CD14-positive monocyte (primary cell): ENCODE results near the gene SELENOP. TPM values are rescaled to one million over a fixed set of nuclear protein-coding genes. Genes with fewer than 3 reads are reported as not detected.
"Not testable (repeated sequence)": the region's sequence is repeated elsewhere in the genome, so short reads cannot be mapped to it uniquely, and the experiment has no call there.

Experiments used
- DNase-seq, 3 donors: peaks; one replicate each; pipeline ENCODE4 v3.0.0-alpha.2; 2011 to 2022
- H2AFZ ChIP-seq: 2 replicates; pipeline ENCODE4 v1.6.0; 2012; ENCODE audit warnings: mild to moderate bottlenecking, low read depth, low read length, inconsistent platforms; ENCODE audit not compliant: insufficient read depth, poor library complexity, severe bottlenecking
- H3K27ac ChIP-seq, 2 donors: 1 replicate in 1 of 2; 2 replicates in 1 of 2; pipeline ENCODE4 v1.5.1; 2012 to 2013; ENCODE audit warnings: low read length in 2 of 2, control low read depth in 1 of 2, inconsistent platforms in 1 of 2, low read depth in 1 of 2, mild to moderate bottlenecking in 1 of 2
- H3K27me3 ChIP-seq, 2 donors: one replicate each; pipeline versions ENCODE4 v1.6.0 to v1.6.1; 2011 to 2013; ENCODE audit warnings: low read length in 2 of 2; ENCODE audit not compliant: control insufficient read depth in 2 of 2, insufficient read depth in 2 of 2
- H3K36me3 ChIP-seq, 2 donors: replicated peaks in 1 of 2; 1 replicate in 1 of 2; 2 replicates in 1 of 2; pipeline versions ENCODE4 v1.5.1 to v1.6.1; 2012 to 2013; ENCODE audit warnings: low read length in 2 of 2, control low read depth in 1 of 2, inconsistent platforms in 1 of 2, mild to moderate bottlenecking in 1 of 2; ENCODE audit not compliant: insufficient read depth in 2 of 2, control insufficient read depth in 1 of 2
- H3K4me1 ChIP-seq, 2 donors: 1 replicate in 1 of 2; 2 replicates in 1 of 2; pipeline versions ENCODE4 v1.5.1 to v1.6.1; 2012 to 2013; ENCODE audit warnings: low read length in 2 of 2, control low read depth in 1 of 2, inconsistent platforms in 1 of 2, mild to moderate bottlenecking in 1 of 2, moderate library complexity in 1 of 2; ENCODE audit not compliant: insufficient read depth in 2 of 2, control insufficient read depth in 1 of 2
- H3K4me2 ChIP-seq: replicated peaks from 2 replicates; pipeline ENCODE3; 2012; ENCODE audit warnings: low read length, moderate library complexity, mild to moderate bottlenecking; ENCODE audit not compliant: poor library complexity, severe bottlenecking; ENCODE audit errors: extremely low read depth
- H3K4me3 ChIP-seq, 3 experiments: fragments of 200-600 bp in 1 of 3; sonication (generic) in 1 of 3; replicated peaks in 1 of 3; 1 replicate in 2 of 3; 2 replicates in 1 of 3; pipeline ENCODE4 v1.5.1; 2011 to 2013; ENCODE audit warnings: low read length in 3 of 3, mild to moderate bottlenecking in 3 of 3, control low read depth in 2 of 3, low read depth in 2 of 3, inconsistent platforms in 1 of 3, moderate library complexity in 1 of 3
- H3K79me2 ChIP-seq: 2 replicates; pipeline ENCODE4 v1.6.0; 2012; ENCODE audit warnings: mild to moderate bottlenecking, control low read depth, inconsistent platforms, low read length, moderate library complexity; ENCODE audit not compliant: insufficient read depth
- H3K9ac ChIP-seq: 2 replicates; pipeline ENCODE4 v1.6.0; 2017; ENCODE audit warnings: low read length, mild to moderate bottlenecking; ENCODE audit not compliant: insufficient read depth, poor library complexity, severe bottlenecking
- H3K9me3 ChIP-seq, 2 donors: replicated peaks in 1 of 2; 1 replicate in 1 of 2; 2 replicates in 1 of 2; pipeline versions ENCODE4 v1.5.1 to v1.6.1; 2012 to 2013; ENCODE audit warnings: low read length in 2 of 2, control low read depth in 1 of 2; ENCODE audit not compliant: control insufficient read depth in 1 of 2, insufficient read depth in 1 of 2
- H4K20me1 ChIP-seq: 2 replicates; pipeline ENCODE4 v1.6.0; 2012; ENCODE audit warnings: mild to moderate bottlenecking, low read length, control low read depth, moderate library complexity; ENCODE audit not compliant: insufficient read depth
- H3K27ac Mint-ChIP-seq, 7 donors: one replicate each; pipeline ENCODE4 v1.8.0; 2020; ENCODE audit warnings: mild to moderate bottlenecking in 7 of 7, mixed read lengths in 7 of 7, moderate library complexity in 6 of 7, inconsistent platforms in 2 of 7
- H3K27me3 Mint-ChIP-seq, 3 donors: one replicate each; pipeline ENCODE4 v1.8.0; 2021 to 2022; ENCODE audit warnings: low read depth in 3 of 3, mild to moderate bottlenecking in 3 of 3, mixed read lengths in 3 of 3, moderate library complexity in 3 of 3, inconsistent platforms in 1 of 3
- H3K36me3 Mint-ChIP-seq, 2 donors: one replicate each; pipeline ENCODE4 v1.8.0; 2020; ENCODE audit warnings: mixed read lengths in 2 of 2, inconsistent platforms in 1 of 2, mild to moderate bottlenecking in 1 of 2
- H3K4me1 Mint-ChIP-seq: one replicate; pipeline ENCODE4 v1.8.0; 2020; ENCODE audit warnings: mild to moderate bottlenecking, mixed read lengths
- H3K4me3 Mint-ChIP-seq, 2 donors: one replicate each; pipeline ENCODE4 v1.8.0; 2020; ENCODE audit warnings: mild to moderate bottlenecking in 2 of 2, mixed read lengths in 2 of 2, moderate library complexity in 1 of 2
- H3K9me3 Mint-ChIP-seq, 7 donors: one replicate each; pipeline ENCODE4 v1.8.0; 2020 to 2022; ENCODE audit warnings: mixed read lengths in 7 of 7, mild to moderate bottlenecking in 6 of 7, moderate library complexity in 6 of 7, inconsistent platforms in 2 of 7
- WGBS: methylation state at CpG from one replicate; pipeline ENCODE4 v1.1.5; 2013; ENCODE audit warnings: missing lambda C conversion rate; ENCODE audit not compliant: insufficient coverage; 5-methylcytosine and 5-hydroxymethylcytosine counted together
- intact Hi-C, 2 donors: fragments of 100-400 bp; cut with micrococcal nuclease; formaldehyde crosslinking; loops; one replicate each; pipeline versions ENCODE4 v1.15.0 to v1.15.1; 2023
- polyA plus RNA-seq, 3 donors: library from polyadenylated mRNA; depleted of rRNA in 1 of 3; unstranded in 2 of 3; stranded (reverse) in 1 of 3; fragments of 300-500 nt in 2 of 3; fragments of >200 nt in 1 of 3; fragmentation: Illumina TruSeq in 2 of 3; gene quantifications; 1 replicate in 2 of 3; 2 replicates in 1 of 3; pipeline ENCODE4 v1.2.3, GENCODE V29; 2012 to 2021
- TF ChIP-seq, protein P1 (sequence below): fragments of 200-600 bp; IDR thresholded peaks from one replicate; pipeline ENCODE4 v1.8.0; 2022; ENCODE audit warnings: antibody characterized with exemption, mild to moderate bottlenecking

The SELENOP gene
- polyA plus RNA-seq, 3 donors: 0.24 to 0.33 TPM; not detected in 1

DNA sequence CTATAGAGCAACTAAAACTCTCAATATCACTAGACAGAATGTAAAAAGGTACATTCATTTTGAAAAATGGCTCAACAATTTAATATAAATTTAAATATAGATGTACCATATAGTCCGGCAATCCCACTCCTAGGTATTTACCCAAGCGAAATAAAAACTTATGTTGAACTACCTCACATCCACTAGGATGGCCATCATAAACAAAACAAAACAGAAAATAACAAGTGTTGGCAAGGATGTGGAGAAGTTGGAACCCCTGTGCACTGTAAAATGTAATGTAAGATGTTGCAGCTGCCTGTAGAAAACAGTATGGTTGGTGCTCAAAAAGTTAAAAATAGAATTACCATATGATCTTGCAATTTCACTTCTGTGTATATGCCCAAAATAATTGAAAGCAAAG, 36.9 kb upstream of the SELENOP start:
- H3K9ac ChIP-seq: no peak overlapping the region
- no peak for DNase-seq
- H3K4me1 Mint-ChIP-seq: no peaks in the 10 kb centered on the region
- H3K27ac Mint-ChIP-seq: no peak overlapping the region
- H3K36me3 ChIP-seq: no peaks in the 10 kb centered on the region
- no peaks in the 10 kb centered on the region for H3K27me3 ChIP-seq
- TF ChIP-seq, protein P1, sequence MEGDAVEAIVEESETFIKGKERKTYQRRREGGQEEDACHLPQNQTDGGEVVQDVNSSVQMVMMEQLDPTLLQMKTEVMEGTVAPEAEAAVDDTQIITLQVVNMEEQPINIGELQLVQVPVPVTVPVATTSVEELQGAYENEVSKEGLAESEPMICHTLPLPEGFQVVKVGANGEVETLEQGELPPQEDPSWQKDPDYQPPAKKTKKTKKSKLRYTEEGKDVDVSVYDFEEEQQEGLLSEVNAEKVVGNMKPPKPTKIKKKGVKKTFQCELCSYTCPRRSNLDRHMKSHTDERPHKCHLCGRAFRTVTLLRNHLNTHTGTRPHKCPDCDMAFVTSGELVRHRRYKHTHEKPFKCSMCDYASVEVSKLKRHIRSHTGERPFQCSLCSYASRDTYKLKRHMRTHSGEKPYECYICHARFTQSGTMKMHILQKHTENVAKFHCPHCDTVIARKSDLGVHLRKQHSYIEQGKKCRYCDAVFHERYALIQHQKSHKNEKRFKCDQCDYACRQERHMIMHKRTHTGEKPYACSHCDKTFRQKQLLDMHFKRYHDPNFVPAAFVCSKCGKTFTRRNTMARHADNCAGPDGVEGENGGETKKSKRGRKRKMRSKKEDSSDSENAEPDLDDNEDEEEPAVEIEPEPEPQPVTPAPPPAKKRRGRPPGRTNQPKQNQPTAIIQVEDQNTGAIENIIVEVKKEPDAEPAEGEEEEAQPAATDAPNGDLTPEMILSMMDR: no peak
- H3K27ac ChIP-seq: no peak overlapping the region
- H3K4me2 ChIP-seq: no peak overlapping the region
- H3K79me2 ChIP-seq: no peaks in the 10 kb centered on the region
- peaks cover 6 to 18% (median 14%) of the 10 kb centered on the region in 7 donors for H3K9me3 Mint-ChIP-seq
- H4K20me1 ChIP-seq: no peaks in the 10 kb centered on the region
- intact Hi-C loops: no loop called here
- H3K36me3 Mint-ChIP-seq: no peaks in the 10 kb centered on the region
- no peaks in the 10 kb centered on the region for H3K27me3 Mint-ChIP-seq
- H3K4me3 Mint-ChIP-seq: no peak overlapping the region
- H3K9me3 ChIP-seq: peaks cover 0 to 4% of the 10 kb centered on the region in 2 donors
- no peak overlapping the region for H3K4me3 ChIP-seq
- WGBS: no CpG with 5 or more reads among the region's 2 CpGs
- no peaks in the 10 kb centered on the region for H3K4me1 ChIP-seq
- H2AFZ ChIP-seq: no peak overlapping the region

GRCh38 chr5:42844408-42844807, 32.7 kb upstream of the SELENOP start:
- H3K36me3 ChIP-seq, H3K27ac Mint-ChIP-seq, intact Hi-C loops, H3K9me3 ChIP-seq, H3K4me3 ChIP-seq, DNase-seq, H3K79me2 ChIP-seq, H3K27me3 Mint-ChIP-seq, H3K9ac ChIP-seq, H2AFZ ChIP-seq, H3K4me2 ChIP-seq, H3K4me1 ChIP-seq, H3K4me3 Mint-ChIP-seq, H3K27ac ChIP-seq, H3K27me3 ChIP-seq, H3K36me3 Mint-ChIP-seq, H4K20me1 ChIP-seq: not testable (repeated sequence)
- Mint-ChIP-seq H3K4me1 (peaks cover 11% of the 10 kb centered on the region), H3K9me3 (peaks cover 3 to 12% (median 9%) of the 10 kb centered on the region in 7 donors)
- no CpG with 5 or more reads among the region's 4 CpGs for WGBS
